H1 (cell line): Measurements from ENCODE around the gene ADAMTS6. TPM values are rescaled to one million over a fixed set of nuclear protein-coding genes. Genes with fewer than 3 reads are reported as not detected.

ENCODE experiments used
- CTCF ChIA-PET: fragments of 300-600 bp; sonication (Branson Sonifier 250); formaldehyde crosslinking; loops from one replicate; lab custom pipeline; 2021; ENCODE audit not compliant: partially characterized antibody; lab: Charles Lee
- POLR2A ChIA-PET: fragments of 300-600 bp; sonication (Branson Sonifier 250); formaldehyde crosslinking; loops from one replicate; lab custom pipeline; 2021; ENCODE audit warnings: inconsistent platforms; ENCODE audit not compliant: partially characterized antibody; lab: Charles Lee
- DNase-seq, 2 experiments: peaks; one replicate each; pipeline versions ENCODE4 v3.0.0 to v3.0.0-alpha.2; 2010 to 2022; ENCODE audit warnings: low spot score in 2 of 2, low read depth in 1 of 2, mixed read lengths in 1 of 2
- FAIRE-seq: peaks from 2 replicates; lab custom pipeline; 2011; peaks lifted over from hg19 to GRCh38; lab: Jason Lieb, UNC
- H2AFZ ChIP-seq: 2 replicates; pipeline ENCODE4 v1.8.1; 2012; ENCODE audit warnings: low read length, inconsistent platforms
- H2AK5ac ChIP-seq: 2 replicates; pipeline ENCODE4 v1.6.1; 2013; ENCODE audit warnings: low read depth, low read length
- H2BK120ac ChIP-seq: replicated peaks from 2 replicates; pipeline ENCODE3; 2013; ENCODE audit warnings: low read depth, low read length, inconsistent platforms
- H2BK12ac ChIP-seq: 2 replicates; pipeline ENCODE4 v1.6.1; 2013; ENCODE audit warnings: low read depth, low read length
- H2BK15ac ChIP-seq: 2 replicates; pipeline ENCODE4 v1.6.1; 2013; ENCODE audit warnings: low read length
- H2BK20ac ChIP-seq: 2 replicates; pipeline ENCODE4 v1.6.1; 2013; ENCODE audit warnings: low read length
- H2BK5ac ChIP-seq: 2 replicates; pipeline ENCODE4 v1.6.1; 2013; ENCODE audit warnings: low read depth, low read length
- H3K14ac ChIP-seq: 2 replicates; pipeline ENCODE4 v1.6.1; 2013; ENCODE audit warnings: inconsistent platforms; ENCODE audit not compliant: insufficient read length
- H3K18ac ChIP-seq: 2 replicates; pipeline ENCODE4 v1.6.1; 2013; ENCODE audit warnings: low read length; ENCODE audit errors: extremely low read depth
- H3K23ac ChIP-seq: 2 replicates; pipeline ENCODE4 v1.6.1; 2013; ENCODE audit warnings: inconsistent platforms; ENCODE audit not compliant: insufficient read length
- H3K23me2 ChIP-seq: 2 replicates; pipeline ENCODE4 v1.6.1; 2013; ENCODE audit warnings: low read depth, low read length
- H3K27ac ChIP-seq: 2 replicates; pipeline ENCODE4 v1.6.1; 2011; ENCODE audit warnings: low read depth, low read length, inconsistent platforms
- H3K27me3 ChIP-seq, 4 experiments: replicated peaks in 1 of 4; 1 replicate in 1 of 4; 2 replicates in 3 of 4; pipeline versions ENCODE4 v1.6.1 to v1.8.1; 2011 to 2013; ENCODE audit warnings: low read length in 3 of 4, mild to moderate bottlenecking in 3 of 4, inconsistent platforms in 2 of 4, mixed read lengths in 2 of 4, moderate library complexity in 1 of 4; ENCODE audit not compliant: control insufficient read depth in 3 of 4, insufficient read depth in 3 of 4; ENCODE audit errors: extremely low read depth in 1 of 4
- H3K36me3 ChIP-seq, 4 experiments: 2 replicates each; pipeline versions ENCODE4 v1.6.1 to v1.8.1; 2011 to 2013; ENCODE audit warnings: mild to moderate bottlenecking in 4 of 4, low read length in 3 of 4, moderate library complexity in 2 of 4, control low read depth in 1 of 4, inconsistent platforms in 1 of 4; ENCODE audit not compliant: insufficient read depth in 4 of 4, control insufficient read depth in 2 of 4
- H3K4ac ChIP-seq: replicated peaks from 2 replicates; pipeline ENCODE3; 2013; ENCODE audit warnings: low read length, low read depth, mixed read lengths, inconsistent platforms; ENCODE audit not compliant: insufficient read length
- H3K4me1 ChIP-seq, 4 experiments: replicated peaks in 1 of 4; 1 replicate in 1 of 4; 2 replicates in 3 of 4; pipeline versions ENCODE4 v1.6.1 to v1.8.1; 2011 to 2013; ENCODE audit warnings: low read length in 3 of 4, inconsistent platforms in 2 of 4, mixed read lengths in 1 of 4; ENCODE audit not compliant: insufficient read depth in 4 of 4, control insufficient read depth in 3 of 4
- H3K4me2 ChIP-seq, 2 experiments: 2 replicates each; pipeline versions ENCODE4 v1.6.1 to v1.8.1; 2011 to 2013; ENCODE audit warnings: low read depth in 2 of 2, low read length in 2 of 2, control low read depth in 1 of 2, inconsistent platforms in 1 of 2, mild to moderate bottlenecking in 1 of 2; ENCODE audit not compliant: insufficient read depth in 1 of 2
- H3K4me3 ChIP-seq, 4 experiments: fragments of 200-600, 300-600 bp in 1 of 4; sonication (generic), shearing (Covaris generic), sonication (Bioruptor Twin) in 1 of 4; 2 replicates each; pipeline versions ENCODE4 v1.5.1 to v1.8.1; 2011 to 2016; ENCODE audit warnings: low read length in 4 of 4, low read depth in 3 of 4, control low read depth in 2 of 4, inconsistent platforms in 2 of 4, mild to moderate bottlenecking in 2 of 4, mixed read lengths in 1 of 4, moderate library complexity in 1 of 4; ENCODE audit not compliant: insufficient read depth in 2 of 4; ENCODE audit errors: extremely low read depth in 1 of 4
- H3K56ac ChIP-seq: replicated peaks from 2 replicates; pipeline ENCODE3; 2013; ENCODE audit warnings: low read depth, mild to moderate bottlenecking, mixed read lengths, low read length, inconsistent platforms; ENCODE audit not compliant: insufficient read length
- H3K79me1 ChIP-seq: 2 replicates; pipeline ENCODE4 v1.6.1; 2013; ENCODE audit warnings: low read depth, low read length, control low read depth
- H3K79me2 ChIP-seq, 2 experiments: 2 replicates each; pipeline versions ENCODE4 v1.6.1 to v1.8.1; 2012 to 2013; ENCODE audit warnings: low read length in 2 of 2, mild to moderate bottlenecking in 2 of 2, inconsistent platforms in 1 of 2; ENCODE audit not compliant: insufficient read depth in 2 of 2, control insufficient read depth in 1 of 2
- H3K9ac ChIP-seq, 4 experiments: replicated peaks in 1 of 4; 1 replicate in 1 of 4; 2 replicates in 3 of 4; pipeline versions ENCODE4 v1.6.1 to v1.8.1; 2011 to 2013; ENCODE audit warnings: low read depth in 3 of 4, low read length in 3 of 4, control low read depth in 2 of 4, mild to moderate bottlenecking in 2 of 4, moderate library complexity in 2 of 4, inconsistent platforms in 1 of 4; ENCODE audit errors: extremely low read depth in 1 of 4
- H3K9me3 ChIP-seq, 2 experiments: 2 replicates each; pipeline versions ENCODE4 v1.6.1 to v1.8.1; 2012 to 2013; ENCODE audit warnings: mild to moderate bottlenecking in 2 of 2, moderate library complexity in 2 of 2, control low read depth in 1 of 2, inconsistent platforms in 1 of 2, low read depth in 1 of 2, low read length in 1 of 2, mixed read lengths in 1 of 2; ENCODE audit not compliant: insufficient read depth in 2 of 2
- H4K20me1 ChIP-seq, 2 experiments: replicated peaks in 1 of 2; 2 replicates each; pipeline versions ENCODE3 to v1.8.1; 2011 to 2013; ENCODE audit warnings: inconsistent platforms in 2 of 2, low read length in 2 of 2, mild to moderate bottlenecking in 1 of 2; ENCODE audit not compliant: insufficient read depth in 2 of 2, control insufficient read depth in 1 of 2
- H4K5ac ChIP-seq: 2 replicates; pipeline ENCODE4 v1.6.1; 2013; ENCODE audit warnings: low read length, low read depth, mixed read lengths, inconsistent platforms; ENCODE audit not compliant: insufficient read length
- H4K8ac ChIP-seq: 2 replicates; pipeline ENCODE4 v1.8.0; 2013; ENCODE audit warnings: mild to moderate bottlenecking, moderate library complexity, low read length, inconsistent platforms; ENCODE audit not compliant: insufficient read depth; ENCODE audit errors: extremely low read depth
- H4K91ac ChIP-seq: replicated peaks from 2 replicates; pipeline ENCODE3; 2013; ENCODE audit warnings: low read length, mixed read lengths, inconsistent platforms; ENCODE audit not compliant: insufficient read length
- RBBP5 ChIP-seq: IDR thresholded peaks from 2 replicates; pipeline ENCODE4 v1.7.1; 2012; ENCODE audit warnings: low read depth, mild to moderate bottlenecking, inconsistent platforms, low read length, moderate library complexity, borderline replicate concordance
- WGBS, 2 experiments: shearing (Covaris generic) in 1 of 2; methylation state at CpG; one replicate each; pipeline versions ENCODE4 v1.1.6 to v1.1.7; 2013 to 2015; ENCODE audit warnings: low lambda C conversion rate in 2 of 2, mixed read lengths in 2 of 2, inconsistent platforms in 1 of 2, low coverage in 1 of 2, missing lambda C conversion rate in 1 of 2; ENCODE audit not compliant: insufficient replicate concordance in 2 of 2, insufficient coverage in 1 of 2, insufficient read length in 1 of 2; ENCODE audit errors: extremely low coverage in 1 of 2, missing lambda C conversion rate in 1 of 2; 5-methylcytosine and 5-hydroxymethylcytosine counted together
- polyA plus RNA-seq, 7 experiments: library from polyadenylated mRNA; depleted of rRNA in 3 of 7; stranded (reverse) in 5 of 7; unstranded in 2 of 7; fragments of >200 nt in 5 of 7; fragments of 200-250 nt in 2 of 7; gene quantifications; 1 replicate in 5 of 7; 2 replicates in 1 of 7; 4 replicates in 1 of 7; pipeline versions ENCODE4 v1.2.1 to v1.2.3, GENCODE V29; 2011 to 2013; ENCODE audit warnings: missing spikeins in 2 of 7, mixed read lengths in 2 of 7
- total RNA-seq: library from RNA; stranded (reverse); fragmentation: NEBNext Ultra II Directional; extraction: Animal tissue kit (Norgen Biotek cat#: 25700); gene quantifications from 2 replicates; pipeline ENCODE4 v1.2.1, GENCODE V29; 2021

The ADAMTS6 gene
- total and polyA plus RNA-seq, 2 of the 8 experiments (the other 6 are each of a cell fraction or from before 2014, with no cell fraction given), result 0.74 to 2.4 TPM

GRCh38 chr5:65468633-65469032 lies 13.1 kb downstream of the ADAMTS6 start:
- Histone ChIP-seq H3K9ac (no peak overlapping the region), H3K9me3 (no peaks in the 10 kb centered on the region), H4K91ac (no peak overlapping the region), H4K5ac (no peak overlapping the region), H3K4ac (no peak overlapping the region), H3K27me3 (no peaks in the 10 kb centered on the region), H3K23me2 (no peaks in the 10 kb centered on the region; the same call in 1 of the 2 replicates), H3K4me2 (no peak overlapping the region), H3K4me3 (no peak overlapping the region), H3K27ac (no peak overlapping the region), H3K23ac (no peak overlapping the region), H3K36me3 (no peaks in the 10 kb centered on the region), H2AK5ac (no peak overlapping the region), H3K56ac (no peak overlapping the region), H2BK12ac (no peak overlapping the region), H4K20me1 (no peaks in the 10 kb centered on the region), H3K18ac (no peak overlapping the region), H2BK15ac (no peak overlapping the region), H3K4me1 (no peaks in the 10 kb centered on the region), H3K14ac (no peak overlapping the region), H2BK5ac (no peak overlapping the region), H2BK120ac (no peak overlapping the region), H2AFZ (no peak overlapping the region), H3K79me2 (no peaks in the 10 kb centered on the region), H4K8ac (no peak overlapping the region), H2BK20ac (no peak overlapping the region), H3K79me1 (no peaks in the 10 kb centered on the region)
- DNase-seq (no peak), FAIRE-seq (no peak)
- ChIA-PET CTCF (no interaction called here), POLR2A (no interaction called here)
- WGBS, 2 experiments, result 86 to 100% methylated on average over 1 to 3 of the region's 3 CpGs
- TF ChIP-seq RBBP5, result no peak
